DND-41 (cell line): ENCODE results near the gene GJE1.
"Not testable (repeated sequence)": the region's sequence is repeated elsewhere in the genome, so short reads cannot be mapped to it uniquely, and the experiment has no call there.

Experiments
- EZH2 ChIP-seq: IDR thresholded peaks from 3 replicates; pipeline ENCODE4 v1.6.1; 2012; ENCODE audit warnings: borderline replicate concordance, low read depth, mild to moderate bottlenecking, moderate library complexity, low read length, inconsistent platforms; ENCODE audit not compliant: severe bottlenecking
- TF ChIP-seq, protein P1 (sequence below): IDR thresholded peaks from 2 replicates; pipeline ENCODE4 v1.5.1; 2012; ENCODE audit warnings: borderline replicate concordance, low read length, moderate library complexity, mild to moderate bottlenecking; ENCODE audit not compliant: poor library complexity, severe bottlenecking; ENCODE audit errors: extremely low read depth

DNA sequence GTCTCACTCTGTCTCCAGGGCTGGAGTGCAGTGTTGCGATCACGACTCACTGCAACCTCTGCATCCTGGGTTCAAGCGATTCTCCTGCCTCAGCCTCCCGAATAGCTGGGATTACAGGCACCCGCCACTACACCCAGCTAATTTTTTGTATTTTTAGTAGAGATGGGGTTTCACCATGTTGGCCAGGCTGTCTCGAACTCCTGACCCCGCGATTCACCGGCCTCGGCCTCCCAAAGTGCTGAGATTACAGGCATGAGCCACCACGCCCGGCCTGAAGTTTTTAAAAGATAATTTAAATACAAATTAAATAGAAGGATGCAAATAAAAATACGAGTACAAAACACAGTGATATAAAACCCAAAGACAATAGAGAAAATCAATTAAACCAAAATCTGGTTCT lies 8.8 kb downstream of the GJE1 start:
- TF ChIP-seq EZH2: not testable (repeated sequence)
- TF ChIP-seq, protein P1, sequence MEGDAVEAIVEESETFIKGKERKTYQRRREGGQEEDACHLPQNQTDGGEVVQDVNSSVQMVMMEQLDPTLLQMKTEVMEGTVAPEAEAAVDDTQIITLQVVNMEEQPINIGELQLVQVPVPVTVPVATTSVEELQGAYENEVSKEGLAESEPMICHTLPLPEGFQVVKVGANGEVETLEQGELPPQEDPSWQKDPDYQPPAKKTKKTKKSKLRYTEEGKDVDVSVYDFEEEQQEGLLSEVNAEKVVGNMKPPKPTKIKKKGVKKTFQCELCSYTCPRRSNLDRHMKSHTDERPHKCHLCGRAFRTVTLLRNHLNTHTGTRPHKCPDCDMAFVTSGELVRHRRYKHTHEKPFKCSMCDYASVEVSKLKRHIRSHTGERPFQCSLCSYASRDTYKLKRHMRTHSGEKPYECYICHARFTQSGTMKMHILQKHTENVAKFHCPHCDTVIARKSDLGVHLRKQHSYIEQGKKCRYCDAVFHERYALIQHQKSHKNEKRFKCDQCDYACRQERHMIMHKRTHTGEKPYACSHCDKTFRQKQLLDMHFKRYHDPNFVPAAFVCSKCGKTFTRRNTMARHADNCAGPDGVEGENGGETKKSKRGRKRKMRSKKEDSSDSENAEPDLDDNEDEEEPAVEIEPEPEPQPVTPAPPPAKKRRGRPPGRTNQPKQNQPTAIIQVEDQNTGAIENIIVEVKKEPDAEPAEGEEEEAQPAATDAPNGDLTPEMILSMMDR: not testable (repeated sequence)
